Middle frontal gyrus (tissue), 1 donor: ENCODE measurements around the gene ASIC4.
A peak's percentile ranks its signal among the peaks of the same experiment; 100 is the strongest.

Experiments used
- DNase-seq: peaks from one replicate; pipeline ENCODE4 v3.0.0-alpha.2; 2015; ENCODE audit warnings: low spot score; ENCODE audit errors: extremely low spot score

Gene ASIC4

DNA sequence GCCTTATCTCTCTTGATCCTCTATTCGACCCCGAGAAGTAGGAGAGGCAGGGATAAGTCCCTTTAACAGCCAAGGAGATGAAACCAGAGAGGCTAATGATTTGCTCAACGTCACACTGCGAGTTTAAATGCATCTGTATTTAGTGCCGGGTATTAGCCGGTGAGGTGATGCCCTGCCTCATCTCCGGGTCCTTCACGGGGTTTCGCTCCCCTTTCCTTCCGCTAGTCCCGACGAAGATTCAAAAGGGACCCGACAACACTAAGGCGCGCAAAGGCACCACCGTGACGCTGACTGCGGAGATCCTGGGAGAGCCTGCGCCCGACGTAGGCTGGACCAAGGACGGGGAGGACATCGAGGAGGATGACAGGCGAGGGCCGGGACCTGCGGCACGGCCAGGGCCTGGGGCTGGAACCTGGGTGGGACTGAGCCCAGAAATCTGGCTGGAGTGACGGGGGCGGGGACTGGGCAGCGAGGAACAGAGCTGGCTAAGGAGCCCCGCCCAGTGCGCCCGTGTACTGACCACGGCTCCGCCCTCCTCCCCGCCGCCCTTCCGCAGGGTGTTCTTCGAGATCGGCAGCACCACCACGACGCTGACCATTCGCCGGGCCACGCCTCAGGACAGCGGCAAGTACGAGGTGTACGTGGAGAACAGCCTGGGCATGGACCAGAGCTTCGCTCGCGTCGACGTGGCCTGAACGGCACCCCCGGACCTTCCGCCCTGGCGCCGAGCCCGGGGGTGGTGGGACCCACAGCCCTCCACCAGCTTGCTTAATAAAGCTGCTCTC is 16.6 kb upstream of the ASIC4 start:
- no peak for DNase-seq

DNA sequence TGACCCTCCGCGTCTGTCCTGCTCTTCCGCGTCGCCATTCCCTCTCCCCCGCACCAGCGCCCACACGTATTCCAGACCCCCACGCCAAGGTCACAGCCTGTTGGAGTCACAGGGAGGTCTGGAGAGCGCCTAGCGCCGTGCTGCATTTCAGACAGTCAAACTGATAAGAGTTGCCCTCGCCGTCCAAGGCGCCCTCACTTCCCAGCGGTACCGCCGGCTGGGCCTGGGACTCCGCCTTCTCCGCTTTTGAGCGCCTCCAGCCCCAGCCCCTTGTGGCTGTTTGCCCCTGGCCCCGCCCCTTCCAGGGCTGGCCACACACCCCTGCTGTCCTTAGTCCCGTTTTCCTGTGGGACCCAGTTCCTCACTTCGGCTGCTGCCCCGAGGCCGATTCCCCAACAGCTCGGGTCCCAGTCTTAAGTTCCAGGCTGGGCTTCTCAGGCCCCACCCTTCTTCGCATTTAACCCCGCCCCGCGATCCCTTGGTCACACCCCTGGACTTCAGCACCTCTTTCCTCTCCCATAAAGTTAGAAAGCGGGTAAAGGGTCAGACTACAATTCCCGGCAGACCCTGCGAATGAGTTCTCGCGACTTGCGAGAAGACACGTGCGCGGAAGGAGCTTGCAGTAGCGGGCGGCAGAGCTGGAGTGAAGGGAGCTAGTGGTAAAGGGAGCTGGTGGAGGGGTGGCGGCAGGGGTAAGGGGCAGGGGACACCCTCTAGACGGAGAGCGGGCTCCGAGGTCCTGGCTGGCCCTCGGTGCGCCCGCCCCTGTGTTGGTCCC is 15.8 kb upstream of the ASIC4 start, which contains the start of gene GMPPA:
Gene GMPPA, plus strand, starts transcription at position 612 of the 778 bp plus-strand sequence. CDS start 1,085 bp downstream, outside the sequence.
- peak; percentile 86 for DNase-seq

DNA sequence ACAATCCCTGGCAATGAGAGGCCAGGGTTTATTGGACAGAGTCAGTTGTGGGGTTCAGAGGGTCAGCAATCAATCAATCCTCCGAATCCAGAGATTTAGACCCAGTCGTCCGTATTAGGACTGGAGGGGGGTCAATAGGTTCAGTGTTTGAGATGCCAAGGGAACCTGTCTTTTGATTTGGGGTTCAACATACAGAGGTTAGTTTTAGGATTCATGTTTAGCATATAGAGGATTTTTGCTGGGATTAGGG is 15.3 kb upstream of the ASIC4 start:
- DNase-seq, result no peak

DNA sequence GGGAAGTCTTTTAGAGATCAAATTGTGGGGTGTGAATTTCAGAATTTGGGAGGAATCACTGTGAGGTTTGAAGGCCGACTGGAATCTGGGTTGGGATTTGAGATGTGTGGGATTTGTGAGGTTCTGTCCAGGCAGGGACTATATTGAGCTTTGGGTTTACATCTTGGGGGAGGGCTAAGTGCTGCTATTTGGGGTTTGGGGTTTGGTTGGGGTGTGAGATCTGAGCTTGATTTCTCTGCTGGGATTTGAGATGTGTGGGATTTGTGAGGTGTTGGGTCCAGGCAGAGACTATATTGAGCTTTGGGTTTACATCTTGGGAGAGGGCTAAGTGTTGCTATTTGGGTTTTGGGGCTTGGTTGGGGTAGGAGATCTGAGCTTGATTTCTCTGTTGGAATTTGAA is 14.7 kb upstream of the ASIC4 start:
- no peak for DNase-seq

DNA sequence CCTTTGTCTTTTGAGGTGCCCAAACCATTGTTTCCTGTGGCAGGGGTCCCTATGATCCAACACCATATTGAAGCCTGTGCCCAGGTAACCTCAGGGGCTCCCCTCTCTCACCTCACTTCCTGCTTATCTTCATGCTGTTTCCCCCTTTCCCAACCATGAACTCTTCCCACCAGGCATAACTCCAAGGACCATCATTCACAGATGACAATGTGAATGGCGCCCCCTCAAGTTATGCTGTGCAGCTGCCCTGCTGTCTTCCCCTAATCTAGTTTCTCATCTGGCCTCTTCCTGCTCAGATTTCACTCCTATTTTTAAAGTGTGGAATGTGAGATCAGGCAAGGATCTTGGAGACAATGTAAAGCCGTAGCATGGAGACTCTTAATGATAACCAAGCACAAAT is 14.1 kb upstream of the ASIC4 start:
- DNase-seq, result no peak

DNA sequence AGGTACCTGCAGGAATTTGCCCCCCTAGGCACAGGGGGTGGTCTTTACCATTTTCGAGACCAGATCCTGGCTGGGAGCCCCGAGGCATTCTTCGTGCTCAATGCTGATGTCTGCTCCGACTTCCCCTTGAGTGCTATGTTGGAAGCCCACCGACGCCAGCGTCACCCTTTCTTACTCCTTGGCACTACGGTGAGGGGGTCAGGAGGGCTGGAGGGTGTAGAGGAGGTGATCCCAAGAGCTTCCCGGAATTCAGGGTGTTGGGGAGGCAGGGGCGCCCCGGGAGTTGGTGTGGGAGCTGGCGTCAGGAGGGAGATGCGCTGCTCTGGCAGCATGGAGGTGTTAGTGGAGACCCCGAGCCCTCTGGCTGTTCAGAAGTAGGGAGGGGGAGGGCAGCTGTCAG is 12.4 kb upstream of the ASIC4 start:
- DNase-seq, result no peak

DNA sequence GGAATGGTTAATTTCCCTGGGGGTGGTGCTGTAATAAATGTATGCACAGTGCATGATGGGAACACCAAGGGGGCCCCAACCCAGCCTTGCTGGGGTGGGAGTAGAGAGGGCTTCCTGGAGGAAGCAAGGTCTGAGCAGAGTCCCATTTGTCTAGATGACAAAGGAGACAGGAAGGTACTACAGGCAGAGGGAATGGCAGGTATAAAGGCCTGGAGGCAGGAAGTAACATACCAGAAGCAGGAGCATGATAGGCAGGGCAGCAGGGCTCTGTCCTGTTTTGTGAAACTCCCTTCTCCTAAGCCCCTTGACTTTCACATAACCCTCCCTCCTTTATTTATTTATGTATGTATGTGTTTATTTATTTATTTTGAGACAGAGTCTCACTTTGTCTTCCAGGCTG is 11.7 kb upstream of the ASIC4 start:
- no peak for DNase-seq

DNA sequence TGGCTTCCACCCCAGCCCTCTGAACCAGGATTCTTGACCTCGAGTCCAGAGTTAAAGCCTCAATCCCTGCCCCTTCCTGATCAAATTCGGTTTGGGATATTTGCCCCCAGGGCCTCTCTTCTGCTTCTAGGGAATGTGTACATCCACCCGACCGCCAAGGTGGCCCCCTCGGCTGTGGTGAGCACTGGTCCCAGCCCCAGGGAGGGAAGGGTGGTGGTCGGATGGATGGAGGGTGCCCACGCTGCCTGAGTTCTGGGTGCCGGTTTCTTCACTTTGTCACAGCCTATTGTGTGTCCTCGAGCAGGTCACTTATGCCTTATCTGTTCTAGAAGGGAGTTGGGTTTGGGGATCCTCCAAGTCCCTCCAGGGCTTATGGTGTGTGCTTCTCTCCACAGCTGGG is 8.7 kb upstream of the ASIC4 start:
- DNase-seq, result no peak

DNA sequence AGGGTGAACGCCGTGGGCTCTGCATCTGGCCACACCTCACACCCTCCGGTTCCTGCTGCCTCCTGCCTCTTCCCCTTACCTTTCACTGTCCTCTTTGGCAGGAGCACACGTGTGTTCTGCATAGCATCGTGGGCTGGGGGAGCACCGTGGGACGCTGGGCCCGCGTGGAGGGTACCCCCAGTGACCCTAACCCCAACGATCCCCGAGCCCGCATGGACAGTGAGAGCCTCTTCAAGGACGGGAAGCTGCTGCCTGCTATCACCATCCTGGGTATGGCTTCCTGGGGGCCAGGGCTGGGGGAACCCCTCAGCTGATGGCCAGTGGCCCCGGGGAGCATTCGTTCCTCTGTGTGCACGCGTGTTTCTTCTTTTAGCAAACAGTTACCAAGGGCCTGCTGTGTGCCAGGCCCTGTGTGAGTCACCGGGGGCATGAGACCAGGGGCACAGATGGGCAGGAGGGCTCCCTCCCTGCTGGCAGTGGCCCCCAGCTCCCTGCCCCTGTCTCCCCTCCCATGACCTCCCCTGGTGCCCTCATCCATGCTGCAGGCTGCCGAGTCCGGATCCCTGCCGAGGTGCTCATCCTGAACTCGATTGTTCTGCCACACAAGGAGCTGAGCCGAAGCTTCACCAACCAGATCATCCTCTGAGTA is 8.0 kb upstream of the ASIC4 start:
- DNase-seq, result no peak

DNA sequence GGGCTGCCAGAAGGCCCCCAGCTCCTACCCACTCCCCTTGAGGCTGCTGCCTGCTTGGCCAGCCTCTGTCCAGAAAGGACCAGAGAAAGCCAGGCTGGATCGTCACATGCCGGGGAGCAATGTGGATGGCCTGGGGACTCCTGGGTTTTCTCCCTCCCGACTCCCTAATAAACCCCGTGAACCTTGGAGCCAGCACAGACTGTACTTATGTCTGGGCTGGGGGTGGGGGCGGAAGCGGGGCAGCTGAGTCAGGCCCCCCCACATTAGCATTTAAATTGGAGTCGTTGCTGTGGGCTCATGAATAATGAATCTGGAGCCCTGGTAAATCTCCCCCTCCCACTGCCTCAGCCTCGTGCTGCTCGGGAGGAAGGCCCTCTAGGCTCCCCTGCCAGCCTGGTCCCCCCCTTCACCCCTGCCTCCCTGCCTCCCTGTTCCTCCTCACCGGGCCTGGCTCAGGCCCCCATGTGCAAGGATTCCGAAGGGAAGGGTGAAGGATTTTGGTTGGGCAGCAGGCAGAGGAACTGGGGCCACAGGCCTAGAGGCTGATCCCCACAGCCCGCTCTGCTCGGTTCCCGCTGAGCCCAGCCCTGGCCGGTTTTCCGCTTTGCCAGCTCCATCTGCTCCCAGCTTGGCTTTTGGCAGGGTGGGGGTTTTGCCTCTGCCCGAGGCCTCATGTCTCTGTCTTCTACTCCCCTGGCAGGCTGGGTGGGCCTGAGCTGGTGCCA is 7.3 kb upstream of the ASIC4 start:
- DNase-seq, result no peak

DNA sequence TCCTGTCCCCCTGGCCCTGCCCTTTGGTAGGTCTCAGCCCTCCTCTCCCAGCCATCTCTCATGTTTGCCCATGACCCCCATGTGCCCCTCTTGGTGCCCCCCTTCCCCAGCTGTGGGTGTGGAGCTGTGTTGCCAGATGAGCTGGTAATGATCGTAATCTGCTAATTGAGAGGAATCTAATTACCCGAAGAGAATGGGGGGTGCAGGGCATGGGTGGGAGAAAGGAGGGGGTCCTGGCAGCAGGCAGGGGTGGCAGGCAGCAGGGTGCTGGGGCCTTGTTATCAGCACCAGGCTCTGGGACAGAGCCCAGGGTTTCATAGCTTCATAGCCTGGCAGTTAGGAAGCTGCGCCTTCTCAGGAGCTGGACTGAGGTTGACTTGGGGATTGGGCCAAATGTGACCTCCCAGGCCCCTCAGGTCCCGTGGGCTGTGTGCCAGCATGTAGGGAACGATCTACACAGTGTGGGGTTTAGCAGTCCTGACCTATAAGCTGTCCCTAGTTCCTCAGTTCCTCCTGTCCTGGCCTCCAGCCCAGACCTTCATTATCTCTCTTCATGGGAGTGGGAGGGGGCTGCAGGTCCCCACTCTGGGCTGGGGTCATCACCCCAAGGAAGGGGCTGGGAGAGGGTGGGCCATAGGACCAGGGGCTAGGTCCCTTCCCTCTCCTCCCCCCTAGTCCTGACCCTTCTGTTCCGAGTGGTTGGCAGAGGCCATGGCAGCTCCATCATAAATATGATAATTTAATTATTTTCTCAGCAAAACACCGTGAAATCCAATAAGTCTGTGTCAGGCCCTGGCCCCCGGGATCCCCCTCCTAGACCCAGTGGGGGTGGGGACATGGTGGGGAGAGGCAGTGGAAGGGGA is 6.5 kb upstream of the ASIC4 start:
- DNase-seq, result no peak

DNA sequence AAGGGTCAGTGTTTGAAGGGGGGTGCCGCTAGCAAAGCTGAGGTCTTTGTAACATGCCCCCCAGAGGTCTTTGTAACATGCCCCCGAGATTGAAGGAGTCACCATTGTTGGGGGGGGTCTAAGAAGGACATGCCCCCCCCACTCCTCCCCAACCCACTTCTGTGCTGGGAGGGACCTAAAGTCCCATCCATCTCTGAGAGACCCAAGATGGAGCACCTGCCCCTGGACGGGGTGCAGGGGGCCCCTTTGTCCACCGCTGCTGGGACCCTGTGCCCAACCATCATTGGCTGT is 5.9 kb upstream of the ASIC4 start:
- DNase-seq, result no peak

DNA sequence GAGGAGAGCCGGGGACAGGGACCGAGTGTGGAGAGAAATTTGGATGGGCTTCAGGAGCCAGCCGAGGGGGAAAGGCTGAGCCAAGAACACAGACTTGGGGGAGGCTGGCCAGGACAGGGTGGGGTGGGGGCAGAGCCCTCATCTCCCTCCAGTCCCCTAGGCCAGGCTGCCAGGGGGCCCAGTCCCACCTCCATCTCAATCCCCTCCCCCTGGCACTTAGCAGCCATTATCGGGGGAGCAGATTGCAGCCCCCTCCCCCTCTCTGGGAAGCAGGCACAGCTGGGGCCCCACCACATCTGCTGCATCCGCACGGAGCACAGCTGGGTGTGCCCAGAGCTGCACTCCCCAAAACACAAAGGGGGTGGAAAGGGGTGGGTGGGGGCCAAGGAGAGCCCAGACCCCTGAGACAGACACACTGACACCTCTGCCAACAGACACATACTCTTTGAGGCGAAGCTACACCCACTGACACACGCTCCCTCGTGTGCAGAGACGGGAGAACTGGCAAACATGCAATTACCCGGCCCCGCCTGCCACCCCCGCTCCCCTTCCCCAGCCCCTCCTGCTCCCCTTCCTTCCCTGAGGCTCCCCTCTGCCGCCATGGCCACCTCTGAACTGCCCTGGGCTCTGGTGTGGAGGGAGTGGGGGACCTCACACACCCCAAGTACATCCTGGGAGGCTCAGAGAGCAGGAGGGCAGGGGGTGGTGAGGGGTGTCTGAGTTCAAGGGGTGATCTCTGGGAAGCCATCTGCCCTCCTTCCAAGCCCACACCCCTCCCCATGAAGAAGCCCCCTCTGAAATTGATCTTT is 5.1 kb upstream of the ASIC4 start:
- no peak for DNase-seq

DNA sequence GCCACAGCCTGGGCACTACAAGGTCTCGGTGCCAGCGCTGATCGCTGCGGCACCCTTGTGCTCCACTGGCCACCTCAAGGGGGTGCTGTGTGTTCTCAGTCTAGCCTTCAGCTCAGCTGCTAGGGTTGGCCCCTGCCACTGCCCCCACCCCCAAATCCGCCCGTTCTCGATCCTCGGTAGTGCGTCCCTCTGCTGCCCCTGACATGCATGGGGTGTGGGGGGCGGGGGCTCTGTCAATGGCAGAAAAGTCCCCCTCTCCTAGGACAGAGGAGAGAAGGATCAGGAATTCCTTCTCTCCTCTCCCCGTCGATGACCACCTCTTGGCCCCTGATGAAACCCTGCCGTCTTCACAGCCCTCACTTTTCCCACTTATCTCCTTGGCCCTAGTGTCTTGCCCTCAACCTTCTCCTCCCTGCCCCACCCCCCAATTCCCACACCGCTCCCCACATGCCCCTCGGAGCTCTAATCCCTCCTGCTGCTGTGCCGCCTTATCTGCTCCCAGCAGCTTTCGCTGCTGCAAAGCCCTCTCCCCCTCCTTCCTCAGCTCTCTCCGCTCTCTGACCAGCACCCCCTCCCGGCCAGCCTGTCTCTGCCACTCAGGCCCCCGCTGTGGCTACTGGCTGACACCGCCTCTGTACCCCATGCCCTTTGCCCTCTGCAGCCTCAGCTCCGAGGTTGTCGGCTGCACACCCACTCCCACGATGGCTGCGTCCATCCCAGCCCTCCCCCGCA is 4.3 kb upstream of the ASIC4 start:
- no peak for DNase-seq

DNA sequence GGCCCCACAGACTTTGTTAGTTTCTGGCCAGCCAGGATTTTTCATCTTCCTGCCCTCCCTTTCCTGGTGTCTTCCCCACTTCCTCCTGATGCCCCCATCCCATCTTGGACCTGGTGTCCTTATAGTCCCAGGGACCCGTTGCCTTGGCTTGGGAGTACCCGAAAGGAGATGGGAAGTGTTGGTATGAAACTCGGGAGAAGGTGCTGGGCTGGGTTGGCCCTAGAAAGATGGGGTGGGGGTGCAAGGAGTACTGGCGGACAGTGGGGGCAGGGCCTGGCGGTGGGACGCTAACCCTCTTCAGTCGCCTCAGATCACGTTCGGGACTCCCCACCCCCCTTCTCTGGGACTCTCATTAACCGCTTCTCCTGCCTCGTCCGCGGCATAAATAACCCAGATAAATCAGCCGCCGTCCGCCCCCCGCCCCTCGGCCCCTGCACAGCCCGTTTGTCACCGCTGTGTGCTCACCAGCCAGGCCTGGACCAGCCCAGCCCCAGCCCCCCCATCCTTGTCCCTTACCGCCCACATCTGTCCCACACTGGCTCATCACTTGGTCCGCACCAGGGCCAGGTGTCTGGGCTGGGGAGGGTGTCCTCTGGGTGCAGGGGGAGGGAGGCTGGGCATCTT is 3.7 kb upstream of the ASIC4 start:
- DNase-seq, result no peak

DNA sequence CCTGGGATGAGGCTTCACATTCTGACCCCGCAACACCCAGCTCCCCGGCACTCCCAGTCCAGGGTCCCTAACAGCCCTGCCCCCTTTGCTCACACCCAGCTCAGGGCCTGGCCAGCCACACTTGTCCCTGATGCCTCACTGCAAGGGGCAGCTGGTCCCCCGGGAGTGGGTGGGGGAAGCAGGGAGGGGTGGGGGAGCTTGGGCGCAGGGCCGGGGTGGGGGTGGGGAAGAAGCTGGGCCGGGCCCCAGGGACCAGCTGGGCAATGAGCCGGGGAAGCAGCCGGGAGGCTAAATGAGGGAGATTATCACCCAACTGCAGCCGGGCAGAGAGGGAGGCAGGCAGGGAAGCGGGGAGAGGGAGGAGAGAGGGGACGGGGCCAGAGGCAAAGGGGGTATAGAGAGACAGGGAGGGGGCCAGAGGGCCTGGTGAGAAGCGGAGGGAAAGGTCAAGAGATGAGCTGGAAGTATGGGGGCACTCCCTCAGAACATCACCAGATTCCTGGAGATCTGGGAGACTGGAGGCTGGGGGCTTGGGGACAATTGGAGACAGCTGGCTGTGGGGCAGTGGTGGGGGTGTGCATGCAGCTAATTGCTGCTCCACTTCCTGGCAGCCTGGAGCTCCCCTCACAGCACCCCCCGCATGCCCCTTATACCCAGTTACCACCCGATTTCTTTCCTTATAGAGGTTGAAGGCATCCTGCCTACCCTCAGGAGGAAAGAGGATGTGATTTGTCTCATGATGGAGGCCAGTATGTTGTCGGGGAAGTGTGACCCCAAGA is 2.5 kb upstream of the ASIC4 start:
- no peak for DNase-seq

DNA sequence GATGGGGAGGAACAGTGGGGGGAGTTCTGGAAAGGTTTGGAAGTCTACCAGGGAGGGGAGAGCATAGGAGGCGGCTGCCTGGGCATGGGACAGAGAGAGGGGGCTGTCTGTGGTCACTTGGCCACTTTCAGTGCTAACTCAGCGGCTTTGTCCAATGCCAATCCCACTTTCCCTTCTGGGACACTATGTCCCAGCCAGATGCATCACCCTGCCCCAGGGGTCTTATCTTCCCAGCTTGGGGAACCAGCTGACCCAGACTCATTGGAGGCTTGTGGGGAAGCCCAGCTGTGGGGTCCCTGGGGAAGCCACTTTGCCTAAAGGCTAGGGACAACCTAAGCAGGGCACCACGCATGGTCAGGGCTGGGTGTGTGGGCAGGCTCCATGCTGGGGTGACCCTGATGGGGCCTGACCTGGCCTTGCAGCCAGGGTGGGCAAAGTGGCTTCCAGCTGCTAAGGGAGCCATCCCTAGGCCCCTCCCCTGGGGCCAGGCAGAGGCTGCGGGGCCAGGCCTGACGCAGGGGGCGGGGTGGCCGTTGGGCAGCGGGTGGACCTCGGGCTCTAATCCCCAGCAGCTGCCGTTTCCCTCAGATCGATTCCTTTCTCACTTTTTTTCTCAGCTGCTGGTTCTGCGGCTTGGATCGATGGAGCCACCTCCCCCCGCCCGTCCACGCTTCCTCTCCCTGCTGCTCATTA is 1.6 kb upstream of the ASIC4 start:
- DNase-seq, result no peak

DNA sequence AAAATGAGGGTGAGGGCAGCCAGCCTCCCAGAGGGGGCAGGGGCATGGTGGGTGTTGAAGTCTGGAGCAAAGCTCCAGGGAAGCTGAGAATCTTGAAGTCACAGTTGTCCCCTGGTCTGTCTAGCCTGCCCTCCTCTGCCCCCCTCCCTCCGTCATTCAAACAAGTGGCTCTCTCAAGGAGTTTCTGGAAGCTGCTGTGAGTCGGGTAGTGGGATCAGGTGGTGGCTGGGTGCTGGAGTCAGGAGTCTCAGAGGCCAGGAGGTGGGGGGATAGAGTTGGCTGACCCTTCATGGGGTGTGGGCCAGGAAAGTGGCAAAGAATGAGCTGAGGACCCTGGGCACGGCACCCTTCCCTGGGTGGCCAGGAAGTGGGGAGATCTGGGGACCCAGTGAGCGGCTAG is 495 bp upstream of the ASIC4 start:
- no peak for DNase-seq
